Natural killer cell (primary cell): ENCODE measurements around the gene DPP7. TPM values are rescaled to one million over a fixed set of nuclear protein-coding genes. Genes with fewer than 3 reads are reported as not detected.

Source experiments
- ATAC-seq, 3 donors: fragments of 150-1000 bp in 2 of 3; fragments of 200-7000 bp in 1 of 3; cut with Tn5 transposase; 1 replicate in 1 of 3; 2 replicates in 2 of 3; pipeline ENCODE4 v1.10.0; 2021; ENCODE audit warnings: mild to moderate bottlenecking in 2 of 3, moderate library complexity in 2 of 3
- DNase-seq, 2 donors: peaks; one replicate each; pipeline versions ENCODE4 v3.0.0 to v3.0.0-alpha.2; 2013 to 2021; ENCODE audit warnings: mixed read lengths in 1 of 2
- H3K27ac ChIP-seq: one replicate; pipeline ENCODE4 v1.5.1; 2013; ENCODE audit warnings: mild to moderate bottlenecking, low read length
- H3K27me3 ChIP-seq: one replicate; pipeline ENCODE4 v1.6.1; 2013; ENCODE audit warnings: low read length; ENCODE audit not compliant: control insufficient read depth, insufficient read depth
- H3K36me3 ChIP-seq: one replicate; pipeline ENCODE4 v1.6.1; 2013; ENCODE audit warnings: low read length; ENCODE audit not compliant: control insufficient read depth, insufficient read depth
- H3K4me1 ChIP-seq: one replicate; pipeline ENCODE4 v1.6.1; 2013; ENCODE audit warnings: low read length; ENCODE audit not compliant: control insufficient read depth, insufficient read depth
- H3K4me3 ChIP-seq: one replicate; pipeline ENCODE4 v1.5.1; 2013; ENCODE audit warnings: low read length
- H3K9me3 ChIP-seq: one replicate; pipeline ENCODE4 v1.6.1; 2013; ENCODE audit warnings: low read length; ENCODE audit not compliant: control insufficient read depth, insufficient read depth
- H3K27ac Mint-ChIP-seq, 2 donors: one replicate each; pipeline ENCODE4 v1.8.0; 2022; ENCODE audit warnings: mild to moderate bottlenecking in 2 of 2, mixed read lengths in 2 of 2, moderate library complexity in 1 of 2
- H3K27me3 Mint-ChIP-seq, 2 donors: one replicate each; pipeline ENCODE4 v1.8.0; 2022; ENCODE audit warnings: low read depth in 2 of 2, mixed read lengths in 2 of 2
- H3K36me3 Mint-ChIP-seq: one replicate; pipeline ENCODE4 v1.8.0; 2022; ENCODE audit warnings: mixed read lengths
- H3K4me1 Mint-ChIP-seq, 2 donors: one replicate each; pipeline ENCODE4 v1.8.0; 2022; ENCODE audit warnings: mixed read lengths in 2 of 2
- H3K4me3 Mint-ChIP-seq: one replicate; pipeline ENCODE4 v1.8.0; 2022; ENCODE audit warnings: mild to moderate bottlenecking, moderate library complexity, mixed read lengths
- H3K9me3 Mint-ChIP-seq, 2 donors: one replicate each; pipeline ENCODE4 v1.8.0; 2022; ENCODE audit warnings: mixed read lengths in 2 of 2
- WGBS: methylation state at CpG from one replicate; pipeline ENCODE4 v1.1.7; 2013; ENCODE audit warnings: missing lambda C conversion rate; ENCODE audit not compliant: insufficient coverage; 5-methylcytosine and 5-hydroxymethylcytosine counted together
- intact Hi-C: fragments of 100-400 bp; cut with micrococcal nuclease; formaldehyde crosslinking; loops from one replicate; pipeline ENCODE4 v1.14.2; 2022
- total RNA-seq, 4 donors: library from RNA; stranded (reverse); fragments of 120-200 nt in 1 of 4; gene quantifications; one replicate each; pipeline versions ENCODE4 v1.2.3 to v1.2.4, GENCODE V29; 2013 to 2022
- TF ChIP-seq, protein P1 (sequence below): fragments of 200-600 bp; IDR thresholded peaks from one replicate; pipeline ENCODE4 v1.8.0; 2022; ENCODE audit warnings: antibody characterized with exemption

Gene DPP7
- total RNA-seq, 3 donors from 2014 or later (not counting 1 experiment from before 2014, with no cell fraction given): 233 to 264 (median 251) TPM

DNA sequence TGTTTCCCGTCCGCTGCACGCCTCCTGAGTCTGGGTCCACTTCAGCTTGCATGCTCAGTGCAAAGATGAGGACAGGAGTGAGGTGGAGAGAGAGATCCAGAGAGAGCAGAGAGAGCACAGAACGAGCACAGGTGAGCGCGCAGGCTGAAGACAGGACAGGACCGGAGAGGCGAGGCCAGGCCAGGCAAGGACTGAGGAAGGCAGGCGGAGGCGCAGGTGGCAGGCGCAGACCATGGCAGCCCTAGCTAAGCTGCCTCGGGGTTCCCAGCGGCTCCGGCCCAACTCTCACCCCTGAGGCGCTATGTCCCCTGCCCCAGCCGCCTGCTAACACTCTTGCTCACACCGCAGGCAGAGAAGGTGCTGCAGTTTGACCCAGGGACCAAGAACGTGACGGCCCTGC lies 34.1 kb upstream of the DPP7 start:
- no peaks in the 10 kb centered on the region for H3K27me3 ChIP-seq
- no peaks in the 10 kb centered on the region for H3K36me3 ChIP-seq
- no peak overlapping the region for H3K27ac ChIP-seq
- Mint-ChIP-seq H3K27ac (no peak overlapping the region), H3K4me3 (no peak overlapping the region), H3K27me3 (peaks cover 0 to 8% of the 10 kb centered on the region in 2 donors), H3K36me3 (no peaks in the 10 kb centered on the region), H3K4me1 (no peaks in the 10 kb centered on the region), H3K9me3 (no peaks in the 10 kb centered on the region)
- TF ChIP-seq, protein P1, sequence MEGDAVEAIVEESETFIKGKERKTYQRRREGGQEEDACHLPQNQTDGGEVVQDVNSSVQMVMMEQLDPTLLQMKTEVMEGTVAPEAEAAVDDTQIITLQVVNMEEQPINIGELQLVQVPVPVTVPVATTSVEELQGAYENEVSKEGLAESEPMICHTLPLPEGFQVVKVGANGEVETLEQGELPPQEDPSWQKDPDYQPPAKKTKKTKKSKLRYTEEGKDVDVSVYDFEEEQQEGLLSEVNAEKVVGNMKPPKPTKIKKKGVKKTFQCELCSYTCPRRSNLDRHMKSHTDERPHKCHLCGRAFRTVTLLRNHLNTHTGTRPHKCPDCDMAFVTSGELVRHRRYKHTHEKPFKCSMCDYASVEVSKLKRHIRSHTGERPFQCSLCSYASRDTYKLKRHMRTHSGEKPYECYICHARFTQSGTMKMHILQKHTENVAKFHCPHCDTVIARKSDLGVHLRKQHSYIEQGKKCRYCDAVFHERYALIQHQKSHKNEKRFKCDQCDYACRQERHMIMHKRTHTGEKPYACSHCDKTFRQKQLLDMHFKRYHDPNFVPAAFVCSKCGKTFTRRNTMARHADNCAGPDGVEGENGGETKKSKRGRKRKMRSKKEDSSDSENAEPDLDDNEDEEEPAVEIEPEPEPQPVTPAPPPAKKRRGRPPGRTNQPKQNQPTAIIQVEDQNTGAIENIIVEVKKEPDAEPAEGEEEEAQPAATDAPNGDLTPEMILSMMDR: no peak
- intact Hi-C loops: no loop called here
- no peak for ATAC-seq
- H3K4me1 ChIP-seq: peaks cover 8% of the 10 kb centered on the region
- H3K9me3 ChIP-seq: no peaks in the 10 kb centered on the region
- no peak overlapping the region for H3K4me3 ChIP-seq
- 90% methylated on average over 19 of the region's 19 CpGs for WGBS
- no peak for DNase-seq

DNA sequence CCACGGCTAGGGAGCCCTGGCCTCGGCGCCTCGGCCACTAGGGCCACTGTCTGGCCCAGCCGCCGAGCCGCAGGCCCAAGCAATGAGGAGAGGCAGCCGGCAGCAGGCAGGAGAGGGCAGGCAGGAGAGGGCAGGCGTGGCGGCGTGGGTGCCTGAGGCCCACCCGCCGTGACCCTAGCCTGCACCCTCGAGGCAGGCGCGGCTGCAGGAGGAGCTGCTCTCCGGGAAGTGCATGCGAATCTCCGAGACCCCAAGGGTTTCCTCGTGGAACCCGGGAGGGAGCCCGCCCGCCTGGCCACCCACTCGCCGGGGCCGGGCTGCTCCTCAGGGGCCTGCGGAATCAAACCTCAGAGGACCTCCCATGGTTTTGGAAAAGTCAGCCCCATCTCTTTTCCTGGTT lies 33.7 kb upstream of the DPP7 start:
- ATAC-seq: no peak

DNA sequence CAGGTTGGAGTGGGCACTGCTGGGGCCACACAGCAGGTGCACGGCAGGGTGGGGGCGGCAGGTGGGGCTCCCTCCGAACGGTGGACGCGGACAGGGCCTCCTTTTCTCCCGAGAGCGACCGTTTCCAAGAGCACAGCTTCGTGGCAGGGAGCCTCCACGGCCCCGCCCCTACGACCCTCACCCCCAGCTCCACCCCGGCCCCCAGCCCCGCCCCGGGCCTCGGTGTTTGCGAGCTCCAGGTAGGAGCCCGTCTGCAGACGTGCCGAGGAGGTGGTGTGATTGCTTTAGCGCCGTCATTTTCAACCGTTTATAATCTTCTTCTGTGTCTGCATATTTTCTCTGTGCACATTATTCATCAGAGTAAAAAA lies 33.2 kb upstream of the DPP7 start:
- Mint-ChIP-seq H3K27me3 (peaks cover 0 to 8% of the 10 kb centered on the region in 2 donors), H3K27ac (no peak overlapping the region), H3K4me3 (no peak overlapping the region), H3K9me3 (no peaks in the 10 kb centered on the region), H3K4me1 (no peaks in the 10 kb centered on the region), H3K36me3 (no peaks in the 10 kb centered on the region)
- Histone ChIP-seq H3K27ac (no peak overlapping the region), H3K9me3 (no peaks in the 10 kb centered on the region), H3K36me3 (no peaks in the 10 kb centered on the region), H3K27me3 (peaks cover under 1% of the 10 kb centered on the region), H3K4me1 (peaks cover 8% of the 10 kb centered on the region), H3K4me3 (no peak overlapping the region)
- ATAC-seq (no peak), DNase-seq (no peak)
- TF ChIP-seq, protein P1: no peak
- 33% methylated on average over 24 of the region's 24 CpGs for WGBS
- intact Hi-C loops: no loop called here

More for the DNA sequence above, 33.7 kb upstream of the DPP7 start:
- Histone ChIP-seq H3K4me3 (no peak overlapping the region), H3K27me3 (no peaks in the 10 kb centered on the region), H3K4me1 (peaks cover 8% of the 10 kb centered on the region), H3K27ac (no peak overlapping the region), H3K36me3 (no peaks in the 10 kb centered on the region), H3K9me3 (no peaks in the 10 kb centered on the region)
- intact Hi-C loops: no loop called here
- WGBS: 79% methylated on average over 27 of the region's 27 CpGs
- TF ChIP-seq, protein P1: no peak
- no peaks in the 10 kb centered on the region for H3K4me1 Mint-ChIP-seq
- no peak overlapping the region for H3K27ac Mint-ChIP-seq
- no peak for DNase-seq
- H3K4me3 Mint-ChIP-seq: no peak overlapping the region
- H3K9me3 Mint-ChIP-seq: no peaks in the 10 kb centered on the region
- H3K27me3 Mint-ChIP-seq: peaks cover 0 to 8% of the 10 kb centered on the region in 2 donors
- no peaks in the 10 kb centered on the region for H3K36me3 Mint-ChIP-seq

DNA sequence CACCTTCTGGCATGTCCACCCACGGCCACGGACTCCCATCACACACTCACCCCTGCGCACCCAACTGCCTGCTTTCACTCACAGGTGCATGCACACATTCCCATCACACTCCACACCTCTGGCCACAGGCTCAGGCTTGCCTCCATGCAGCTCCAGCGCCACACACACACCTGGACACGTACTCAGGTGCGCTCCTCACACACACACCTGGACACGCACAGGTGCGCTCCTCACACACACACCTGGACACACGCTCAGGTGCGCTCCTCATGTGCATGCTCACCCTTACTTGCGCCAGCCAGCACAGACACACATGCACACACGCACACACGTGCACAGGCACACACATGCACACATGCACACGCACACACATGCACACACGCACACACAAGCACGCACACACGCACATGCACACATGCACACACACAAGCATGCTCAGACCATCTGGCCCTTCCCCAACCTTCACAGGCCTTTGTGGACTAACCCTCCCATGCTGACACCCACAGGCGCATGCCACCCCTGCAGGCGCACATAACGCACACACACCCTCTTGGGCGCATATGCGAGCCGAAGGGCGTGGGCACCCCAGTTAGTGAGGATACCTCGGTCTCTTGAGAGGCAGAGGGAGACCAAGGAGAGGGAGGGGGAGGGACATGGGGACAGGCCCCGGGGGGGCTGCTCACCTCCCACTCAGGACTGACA lies 32.7 kb upstream of the DPP7 start:
- ATAC-seq: no peak
- Histone ChIP-seq H3K4me1 (peaks cover 8% of the 10 kb centered on the region), H3K27me3 (peaks cover 3% of the 10 kb centered on the region), H3K27ac (no peak overlapping the region), H3K9me3 (no peaks in the 10 kb centered on the region), H3K4me3 (no peak overlapping the region), H3K36me3 (no peaks in the 10 kb centered on the region)
- H3K4me3 Mint-ChIP-seq: no peak overlapping the region
- H3K36me3 Mint-ChIP-seq: no peaks in the 10 kb centered on the region
- TF ChIP-seq, protein P1: no peak
- no peaks in the 10 kb centered on the region for H3K4me1 Mint-ChIP-seq
- intact Hi-C loops: no loop called here
- H3K27ac Mint-ChIP-seq: no peak overlapping the region
- H3K27me3 Mint-ChIP-seq: peaks cover 0 to 11% of the 10 kb centered on the region in 2 donors
- no peak for DNase-seq
- no peaks in the 10 kb centered on the region for H3K9me3 Mint-ChIP-seq
- WGBS: 86% methylated on average over 26 of the region's 26 CpGs
